ENCODE measurements around the gene EXOC3L4.

- no peak for TF ChIP-seq CTCF (IDR thresholded peaks at IDR 0.05; ENCODE audit: low read depth, low read length, poor library complexity, severe bottlenecking)
- TF ChIP-seq EZH2phosphoT487 (IDR thresholded peaks at IDR 0.05; ENCODE audit: borderline replicate concordance, low read length): no peak
Observed at GRCh38 chr14:103074729-103075367, 19.7 kb upstream of the EXOC3L4 start.
